ENCODE data around the gene OR8B4.
"Not testable (repeated sequence)": the region's sequence is repeated elsewhere in the genome, so short reads cannot be mapped to it uniquely, and the experiment has no call there.

GRCh38 chr11:124382857-124383256, 41.8 kb downstream of the OR8B4 start:
- not testable (repeated sequence) for TF ChIP-seq POLR2A, CTCF (IDR thresholded peaks at IDR 0.05)

Data from ovary (tissue), 3 donors.